NCI-H82 (cell line): ENCODE measurements around the gene C3.

ENCODE experiments used
- DNase-seq: peaks from one replicate; lab custom pipeline; 2025; lab: John Stamatoyannopoulos, UW

The C3 gene

DNA sequence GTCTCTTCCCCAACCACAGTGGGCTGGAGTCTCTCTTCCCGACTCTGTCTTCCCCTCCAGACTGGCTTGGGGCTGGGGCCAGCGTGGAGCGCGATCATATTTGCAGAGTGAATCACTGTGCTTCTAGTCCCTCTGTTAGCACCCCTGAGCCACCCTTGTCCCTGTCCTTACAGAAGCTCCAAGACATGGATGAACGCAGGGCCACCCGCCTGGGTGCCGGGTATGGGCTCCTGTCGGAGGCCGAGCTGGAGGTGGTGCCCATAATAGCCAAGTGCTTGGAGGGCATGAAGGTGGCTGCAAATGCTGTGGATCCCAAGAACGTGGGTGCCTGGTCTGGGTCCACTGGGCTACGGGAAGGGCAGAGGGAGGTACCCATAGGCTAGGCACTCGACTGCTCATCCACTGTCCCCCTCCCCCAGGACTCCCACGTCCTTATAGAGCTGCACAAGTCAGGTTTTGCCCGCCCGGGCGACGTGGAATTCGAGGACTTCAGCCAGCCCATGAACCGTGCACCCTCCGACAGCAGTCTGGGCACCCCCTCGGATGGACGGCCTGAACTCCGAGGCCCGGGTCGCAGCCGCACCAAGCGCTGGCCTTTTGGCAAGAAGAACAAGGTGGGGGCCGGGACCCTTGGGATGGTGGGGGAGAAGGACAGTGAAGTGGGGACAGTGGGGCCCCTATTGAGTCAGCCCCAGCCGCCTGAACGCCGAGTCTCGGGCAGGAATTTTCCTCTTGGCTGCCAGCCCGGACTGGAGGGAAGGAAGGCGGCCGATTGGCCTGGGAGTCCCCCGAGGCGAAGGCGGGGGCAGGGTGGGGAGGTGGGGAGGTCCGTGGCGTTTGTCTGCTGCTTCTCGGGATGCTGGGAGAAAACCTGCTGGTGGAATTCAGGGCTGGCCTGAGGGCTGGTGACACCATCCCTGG is 24.2 kb upstream of the C3 start:
- DNase-seq, result no peak

GRCh38 chr19:6743714-6744380 is 23.4 kb upstream of the C3 start:
- DNase-seq, result no peak

- DNase-seq, result no peak
These were observed 22.6 kb upstream of the C3 start for GRCh38 chr19:6743066-6743465.

- DNase-seq, result peak; percentile 71
These were observed 20.3 kb upstream of the C3 start for GRCh38 chr19:6740589-6741343.

- DNase-seq, result peak; percentile 51
These were observed 19.6 kb upstream of the C3 start for GRCh38 chr19:6739883-6740588.

GRCh38 chr19:6739390-6739882 is 19.0 kb upstream of the C3 start, which contains the start of gene TRIP10:
Gene TRIP10, plus strand, starts transcription at chr19:6739680. Its CDS starts 82 bp downstream, at chr19:6739762.
- DNase-seq, result peak; percentile 91

DNA sequence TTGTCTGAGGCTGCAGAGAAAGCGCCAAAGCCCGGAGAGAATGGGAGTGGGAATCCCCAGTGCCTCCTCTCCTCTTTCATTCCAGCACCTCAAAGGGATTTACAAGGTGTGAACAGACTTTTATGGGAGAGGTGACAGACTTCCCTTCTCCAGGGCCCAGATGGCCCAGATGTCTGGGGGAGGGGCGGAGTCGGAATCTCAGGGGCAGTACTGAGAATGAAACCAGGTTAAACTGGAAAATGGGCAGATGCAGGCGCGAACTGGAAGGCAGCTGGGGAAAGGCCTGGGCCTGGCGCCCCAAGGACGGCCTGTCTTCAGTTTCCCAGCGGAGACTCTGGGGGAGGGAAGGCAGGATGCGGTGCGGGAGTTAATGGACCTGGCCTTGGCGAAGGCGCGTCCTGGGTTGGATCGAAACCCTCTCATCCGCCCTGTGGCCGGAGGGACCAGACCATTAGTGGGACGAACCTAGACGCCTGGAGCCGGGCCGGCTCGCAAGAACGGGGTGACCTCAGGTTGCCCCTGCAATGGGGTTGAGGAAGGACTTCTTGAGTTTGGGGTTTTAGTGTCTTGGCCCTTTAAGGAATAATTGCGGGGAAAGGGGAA is 18.4 kb upstream of the C3 start:
- DNase-seq, result peak; percentile 93

- DNase-seq, result peak; percentile 93
These were observed 17.7 kb upstream of the C3 start for GRCh38 chr19:6737873-6738786.

- peak; percentile 99 for DNase-seq
These were observed 16.9 kb upstream of the C3 start, which contains the start of gene GPR108 for GRCh38 chr19:6737284-6737872. Gene GPR108, minus strand, starts transcription at chr19:6737580. Its CDS starts 4 bp downstream, at chr19:6737576.

DNA sequence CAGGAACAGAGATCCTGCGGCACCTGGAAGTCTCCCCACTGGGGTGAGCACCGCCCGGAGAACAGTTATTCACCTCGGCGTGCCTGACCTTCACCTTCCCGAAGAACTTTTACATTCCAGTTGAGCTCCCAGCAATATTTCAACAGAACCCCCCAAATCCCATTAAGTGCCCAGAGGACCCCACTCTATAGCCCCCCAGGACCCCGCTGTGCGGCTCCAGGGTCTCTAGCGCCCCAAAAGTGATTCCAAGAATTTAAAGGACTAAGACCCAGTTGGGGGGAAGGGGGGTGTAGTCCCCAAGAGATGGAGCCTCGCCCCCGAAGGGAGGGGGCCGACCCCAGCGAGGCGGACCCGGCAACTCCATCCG is 16.4 kb upstream of the C3 start:
- no peak for DNase-seq

DNA sequence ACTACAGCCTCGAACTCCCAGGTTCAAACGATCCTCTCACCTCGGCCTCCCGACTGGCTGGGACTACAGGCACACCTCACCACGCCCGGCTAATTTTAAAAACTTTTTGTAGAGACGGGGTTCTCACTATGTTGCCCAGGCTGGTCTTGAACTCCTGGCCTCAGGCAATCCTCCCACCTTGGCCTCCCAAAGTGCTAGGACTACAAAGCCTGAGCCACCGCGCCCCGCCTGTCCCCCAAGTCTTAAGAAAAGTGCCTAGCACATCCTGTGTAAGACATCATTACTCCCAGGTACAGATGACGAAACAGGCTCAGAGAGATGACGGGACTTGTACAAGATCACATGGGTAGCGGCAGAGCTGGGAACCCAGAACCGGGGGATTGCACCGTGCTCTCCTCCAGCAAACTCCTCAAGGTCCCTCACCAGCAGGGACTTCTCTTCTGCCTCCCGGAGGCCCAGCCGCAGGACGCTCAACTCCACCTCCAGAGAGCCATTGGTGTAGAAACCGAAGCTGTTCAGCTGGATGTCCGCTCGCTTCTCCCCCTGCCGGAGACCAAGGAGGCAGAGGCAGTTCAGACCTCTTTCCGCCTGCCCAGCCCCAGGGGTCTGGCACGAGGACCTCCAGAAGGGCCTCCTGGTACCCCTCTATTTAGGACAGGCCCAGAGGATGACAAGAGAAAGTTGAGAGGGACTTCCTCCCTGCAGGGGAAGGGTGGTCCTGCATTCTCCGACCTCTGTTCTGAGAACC is 15.9 kb upstream of the C3 start:
- DNase-seq, result peak; percentile 72

DNA sequence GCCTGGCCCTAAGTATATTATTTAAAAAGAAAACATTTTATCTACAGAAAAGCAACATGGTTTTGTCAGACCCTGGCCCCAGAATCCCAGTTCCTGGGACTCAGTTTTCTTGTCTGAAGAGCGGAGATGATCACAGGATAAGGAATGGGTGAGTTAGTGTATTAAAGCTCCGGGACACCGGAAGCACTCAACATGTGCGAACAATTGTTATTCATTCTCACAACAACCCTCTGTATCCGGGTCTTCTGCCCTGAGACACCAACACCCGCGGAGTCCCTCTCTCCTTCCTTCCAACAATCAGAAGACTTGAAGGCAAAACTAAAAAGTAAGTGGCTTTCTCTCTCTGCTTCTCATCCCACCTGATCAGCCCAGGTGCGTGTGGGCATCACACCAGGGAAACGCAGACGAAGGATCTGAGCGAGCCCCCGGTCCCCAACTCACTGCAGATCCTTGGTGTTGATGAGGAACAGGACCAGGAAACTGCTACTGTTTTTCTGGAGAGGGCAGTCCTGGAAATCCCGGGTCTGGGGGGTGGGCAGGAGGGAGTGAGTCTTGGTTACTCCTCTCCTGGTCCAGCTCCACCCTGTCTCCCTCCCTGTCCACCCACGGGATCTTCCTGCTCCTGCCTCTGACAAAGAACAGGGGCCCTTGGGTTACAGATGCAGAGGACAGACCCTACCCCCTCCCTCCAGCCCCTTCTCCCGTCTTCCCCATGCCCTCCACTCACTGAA is 14.9 kb upstream of the C3 start:
- no peak for DNase-seq

DNA sequence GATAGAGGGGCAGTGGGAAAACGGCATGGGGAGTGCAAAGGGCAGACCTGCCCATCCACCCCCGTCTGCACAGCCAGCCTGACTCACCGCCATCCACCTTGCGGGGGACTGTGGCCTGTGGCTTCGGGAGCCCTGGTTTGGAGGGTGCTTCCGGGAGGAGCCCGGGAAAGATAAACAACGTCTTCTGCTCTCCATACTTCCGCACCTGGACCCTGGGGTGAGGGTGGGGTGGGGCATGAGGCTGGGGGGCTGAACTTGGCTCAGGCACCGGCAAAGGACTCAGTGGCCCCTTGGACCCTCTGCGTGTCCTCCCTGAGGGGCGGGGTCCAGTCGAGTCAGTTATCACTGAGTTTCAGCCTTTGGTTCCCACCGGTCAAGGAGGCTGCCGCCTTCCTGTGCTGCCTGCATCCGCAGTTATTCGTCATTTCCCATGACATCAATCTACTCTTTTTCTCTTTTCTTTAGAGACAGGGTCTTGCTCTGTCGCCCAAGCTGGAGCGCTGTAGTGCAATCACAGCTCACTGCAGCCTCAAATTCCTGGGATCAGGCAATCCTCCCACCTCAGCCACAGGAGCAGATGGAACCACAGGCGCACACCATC is 13.7 kb upstream of the C3 start:
- DNase-seq, result no peak

GRCh38 chr19:6733338-6734095 is 13.1 kb upstream of the C3 start:
- no peak for DNase-seq

DNA sequence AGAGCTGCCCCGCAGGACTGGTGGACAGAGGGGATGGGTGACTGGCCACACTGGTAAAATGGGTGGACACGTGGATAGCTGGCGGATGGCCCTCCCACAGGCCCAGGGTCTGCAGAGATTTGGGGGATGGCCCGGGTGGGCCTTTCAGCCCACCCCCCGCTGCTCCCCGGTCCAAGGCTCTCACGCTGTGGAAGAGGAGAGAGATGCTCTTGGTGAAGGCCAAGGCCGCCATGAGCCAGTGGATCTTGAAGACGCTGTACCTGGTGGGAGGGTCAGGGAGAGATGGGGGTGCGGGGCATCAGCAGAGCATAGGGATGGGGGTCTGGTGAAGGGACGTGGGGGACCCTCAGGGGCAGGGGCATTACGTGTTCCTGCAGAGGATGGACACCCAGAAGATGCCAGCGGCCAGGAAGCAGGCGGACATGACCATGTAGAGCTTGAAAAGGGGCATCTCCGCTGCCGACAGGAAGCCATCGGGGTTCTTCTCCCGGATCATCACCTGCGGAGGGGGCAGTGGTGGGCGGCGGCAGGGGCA is 12.4 kb upstream of the C3 start:
- DNase-seq, result no peak

GRCh38 chr19:6731822-6732221 is 11.4 kb upstream of the C3 start:
- DNase-seq, result no peak
